Panc1 (cell line): Measurements from ENCODE around the gene THADA. TPM values are rescaled to one million over a fixed set of nuclear protein-coding genes. Genes with fewer than 3 reads are reported as not detected.

Experiments used
- ATAC-seq: fragments of 200-7000 bp; cut with Tn5 transposase; 2 replicates; pipeline ENCODE4 v1.9.1; 2020; ENCODE audit warnings: mild to moderate bottlenecking, moderate library complexity
- BruUV-seq: library from RNA; stranded (reverse); fragments of 400-500 nt; replicated peaks from 2 replicates; lab custom pipeline; 2021; lab: Mats Ljungman, UMichigan
- CTCF ChIA-PET: fragments of 300-600 bp; sonication (Branson Sonifier 250); formaldehyde crosslinking; loops from one replicate; lab custom pipeline; 2022; ENCODE audit warnings: antibody characterized with exemption; lab: Charles Lee
- POLR2A ChIA-PET: fragments of 300-600 bp; sonication (Branson Sonifier 250); formaldehyde crosslinking; loops from one replicate; lab custom pipeline; 2022; ENCODE audit warnings: antibody characterized with exemption; lab: Charles Lee
- DNase-seq: peaks from one replicate; pipeline ENCODE4 v3.0.0-alpha.2; 2010; ENCODE audit warnings: low read depth, low spot score
- H3K27ac ChIP-seq: 2 replicates; pipeline ENCODE4 v1.5.1; 2011; ENCODE audit warnings: mild to moderate bottlenecking, low read length, inconsistent platforms
- H3K27me3 ChIP-seq: fragments of 200-500 bp; sonication (Bioruptor generic); 2 replicates; pipeline ENCODE4 v1.6.0; 2014; ENCODE audit warnings: low read length, inconsistent platforms; ENCODE audit not compliant: control insufficient read depth, insufficient read depth
- H3K36me3 ChIP-seq: fragments of 200-500 bp; sonication (Bioruptor generic); 2 replicates; pipeline ENCODE4 v1.5.1; 2014; ENCODE audit warnings: inconsistent platforms, mild to moderate bottlenecking, low read length, moderate library complexity; ENCODE audit not compliant: control insufficient read depth, insufficient read depth
- H3K4me1 ChIP-seq: 2 replicates; pipeline ENCODE4 v1.5.1; 2011; ENCODE audit warnings: inconsistent platforms, mild to moderate bottlenecking, low read length, moderate library complexity; ENCODE audit not compliant: control insufficient read depth, insufficient read depth
- H3K4me3 ChIP-seq, 2 experiments: 2 replicates each; pipeline ENCODE4 v1.5.1; 2011 to 2012; ENCODE audit warnings: low read depth in 2 of 2, low read length in 2 of 2, mild to moderate bottlenecking in 2 of 2, inconsistent platforms in 1 of 2, moderate library complexity in 1 of 2
- H3K9me3 ChIP-seq: fragments of 200-500 bp; sonication (Bioruptor generic); 2 replicates; pipeline ENCODE4 v1.5.1; 2014; ENCODE audit warnings: low read depth, mild to moderate bottlenecking, inconsistent platforms, low read length, moderate library complexity; ENCODE audit not compliant: control insufficient read depth, insufficient read depth
- CTCF ChIP-seq: fragments of 450-650 bp; IDR thresholded peaks from 2 replicates; pipeline ENCODE4 v1.5.1; 2017; ENCODE audit warnings: mild to moderate bottlenecking
- POLR2AphosphoS5 ChIP-seq: IDR thresholded peaks from 2 replicates; pipeline ENCODE4 v1.6.1; 2012; ENCODE audit warnings: mild to moderate bottlenecking, low read depth, low read length, moderate library complexity
- REST ChIP-seq, 2 experiments: IDR thresholded peaks; 2 replicates each; pipeline ENCODE4 v1.6.1; 2011 to 2012; ENCODE audit warnings: low read depth in 2 of 2, control low read depth in 1 of 2, low read length in 1 of 2, mild to moderate bottlenecking in 1 of 2, moderate library complexity in 1 of 2; ENCODE audit not compliant: insufficient read depth in 1 of 2
- SIN3A ChIP-seq: IDR thresholded peaks from 2 replicates; pipeline ENCODE4 v1.6.1; 2012; ENCODE audit warnings: low read depth, mild to moderate bottlenecking, low read length, moderate library complexity, borderline replicate concordance; ENCODE audit not compliant: insufficient read depth
- TCF7L2 ChIP-seq: IDR thresholded peaks from 2 replicates; pipeline ENCODE4 v1.6.1; 2011; ENCODE audit warnings: mild to moderate bottlenecking, low read depth, low read length, inconsistent platforms
- in situ Hi-C: cut with HindIII; loops from 2 replicates; pipeline ENCODE4 v1.10.0; 2016; ENCODE audit warnings: low sequenced_read_pairs, low pct_unique_long_range_greater_than_20kb
- intact Hi-C: fragments of 100-400 bp; cut with micrococcal nuclease; formaldehyde crosslinking; loops from one replicate; pipeline ENCODE4 v1.10.0; 2022; ENCODE audit not compliant: unreplicated experiment
- total RNA-seq: library from RNA; stranded (reverse); gene quantifications from one replicate; pipeline ENCODE4 v1.2.1, GENCODE V29; 2021; ENCODE audit not compliant: unreplicated experiment

Gene THADA
- total RNA-seq, 1 experiment from 2014 or later = 37.2 TPM

- Histone ChIP-seq H3K4me3 (no peak overlapping the region), H3K27me3 (no peaks in the 10 kb centered on the region), H3K9me3 (no peaks in the 10 kb centered on the region), H3K36me3 (no peaks in the 10 kb centered on the region), H3K4me1 (no peaks in the 10 kb centered on the region), H3K27ac (no peak overlapping the region)
- ChIA-PET POLR2A (no interaction called here), CTCF (no interaction called here)
- ATAC-seq (no peak), DNase-seq (no peak)
- no TSS peak for BruUV-seq
- TF ChIP-seq POLR2AphosphoS5 = no peak
- no peak for TF ChIP-seq REST (IDR thresholded peaks at IDR 0.05; ENCODE audit: insufficient read depth in 1 of 2, low read depth in 2 of 2, low read length in 1 of 2)
- TF ChIP-seq CTCF = no peak
- no peak for TF ChIP-seq SIN3A
- no peak for TF ChIP-seq TCF7L2
- in situ Hi-C loops (no loop called here), intact Hi-C loops (no loop called here)
Measured at GRCh38 chr2:43262951-43263350, 332.9 kb downstream of the THADA start.

- ATAC-seq = no peak
- ChIA-PET POLR2A (no interaction called here), CTCF (no interaction called here)
- Histone ChIP-seq H3K36me3 (no peaks in the 10 kb centered on the region), H3K9me3 (no peaks in the 10 kb centered on the region), H3K4me3 (no peak overlapping the region), H3K4me1 (no peaks in the 10 kb centered on the region), H3K27ac (no peak overlapping the region), H3K27me3 (no peaks in the 10 kb centered on the region)
- no peak for DNase-seq
- TF ChIP-seq POLR2AphosphoS5 (no peak), CTCF (no peak)
- in situ Hi-C loops = no loop called here
- intact Hi-C loops = no loop called here
- no TSS peak for BruUV-seq
Measured at GRCh38 chr2:43262239-43262638, 333.6 kb downstream of the THADA start.

- ATAC-seq (no peak), DNase-seq (no peak)
- no peaks in the 10 kb centered on the region for H3K4me1 ChIP-seq
- TF ChIP-seq TCF7L2 = no peak
- no peak for TF ChIP-seq CTCF
- no peak for TF ChIP-seq POLR2AphosphoS5
- TF ChIP-seq SIN3A = no peak
- TF ChIP-seq REST (IDR thresholded peaks at IDR 0.05; ENCODE audit: insufficient read depth in 1 of 2, low read depth in 2 of 2, low read length in 1 of 2) = no peak
- H3K27ac ChIP-seq = no peak overlapping the region
- CTCF ChIA-PET = no interaction called here
- no peak overlapping the region for H3K4me3 ChIP-seq
- intact Hi-C loops (no loop called here), in situ Hi-C loops (no loop called here)
- no TSS peak for BruUV-seq
- no peaks in the 10 kb centered on the region for H3K27me3 ChIP-seq
- no peaks in the 10 kb centered on the region for H3K36me3 ChIP-seq
- no peaks in the 10 kb centered on the region for H3K9me3 ChIP-seq
- POLR2A ChIA-PET = no interaction called here
Measured at GRCh38 chr2:43259512-43259911, 336.3 kb downstream of the THADA start.
